ENCODE results near the gene INS.

The INS gene

GRCh38 chr11:2193099-2193887 lies 32.3 kb upstream of the INS start:
- H3K4me1 Mint-ChIP-seq, result peaks cover 3% of the 10 kb centered on the region
- no peak overlapping the region for H3K27ac Mint-ChIP-seq
- no peaks in the 10 kb centered on the region for H3K36me3 Mint-ChIP-seq (ENCODE audit: low read depth)
- DNase-seq, result no peak
- H3K9me3 Mint-ChIP-seq, result no peaks in the 10 kb centered on the region
- no peak for ATAC-seq
- H3K27me3 Mint-ChIP-seq, result peaks cover 19% of the 10 kb centered on the region
- H3K4me3 Mint-ChIP-seq, result no peak overlapping the region

GRCh38 chr11:2192435-2192834 lies 31.4 kb upstream of the INS start:
- Mint-ChIP-seq H3K36me3 (ENCODE audit: low read depth) (no peaks in the 10 kb centered on the region), H3K27me3 (peaks cover 19% of the 10 kb centered on the region), H3K4me1 (peaks cover 3% of the 10 kb centered on the region), H3K27ac (no peak overlapping the region), H3K9me3 (no peaks in the 10 kb centered on the region), H3K4me3 (no peak overlapping the region)
- ATAC-seq (no peak), DNase-seq (no peak)

GRCh38 chr11:2191883-2192282 lies 30.9 kb upstream of the INS start:
- H3K4me1 Mint-ChIP-seq, result peaks cover 1% of the 10 kb centered on the region
- H3K4me3 Mint-ChIP-seq, result no peak overlapping the region
- no peaks in the 10 kb centered on the region for H3K36me3 Mint-ChIP-seq (ENCODE audit: low read depth)
- no peak for DNase-seq
- H3K27me3 Mint-ChIP-seq, result peaks cover 16% of the 10 kb centered on the region
- no peaks in the 10 kb centered on the region for H3K9me3 Mint-ChIP-seq
- H3K27ac Mint-ChIP-seq, result no peak overlapping the region
- ATAC-seq, result no peak

- Mint-ChIP-seq H3K9me3 (no peaks in the 10 kb centered on the region), H3K4me3 (no peak overlapping the region), H3K27ac (no peak overlapping the region), H3K27me3 (peaks cover 7% of the 10 kb centered on the region), H3K36me3 (ENCODE audit: low read depth) (no peaks in the 10 kb centered on the region), H3K4me1 (no peaks in the 10 kb centered on the region)
- DNase-seq (no peak), ATAC-seq (no peak)
Observed at GRCh38 chr11:2190657-2191471, 29.9 kb upstream of the INS start.

GRCh38 chr11:2189938-2190656 lies 29.1 kb upstream of the INS start:
- Mint-ChIP-seq H3K36me3 (ENCODE audit: low read depth) (no peaks in the 10 kb centered on the region), H3K27ac (no peak overlapping the region)
- DNase-seq, result no peak

GRCh38 chr11:2188745-2189144 lies 27.7 kb upstream of the INS start:
- H3K9me3 Mint-ChIP-seq, result no peaks in the 10 kb centered on the region
- H3K4me3 Mint-ChIP-seq, result no peak overlapping the region
- ATAC-seq, result no peak

More at GRCh38 chr11:2189938-2190656, 29.1 kb upstream of the INS start:
- no peaks in the 10 kb centered on the region for H3K4me1 Mint-ChIP-seq
- H3K4me3 Mint-ChIP-seq, result no peak overlapping the region
- H3K27me3 Mint-ChIP-seq, result peaks cover 9% of the 10 kb centered on the region
- no peaks in the 10 kb centered on the region for H3K9me3 Mint-ChIP-seq
- ATAC-seq, result no peak

GRCh38 chr11:2187280-2187707 lies 26.3 kb upstream of the INS start:
- Mint-ChIP-seq H3K36me3 (ENCODE audit: low read depth) (no peaks in the 10 kb centered on the region), H3K4me3 (no peak overlapping the region), H3K9me3 (no peaks in the 10 kb centered on the region), H3K4me1 (no peaks in the 10 kb centered on the region), H3K27ac (no peak overlapping the region), H3K27me3 (peaks cover 14% of the 10 kb centered on the region)
- DNase-seq (no peak), ATAC-seq (no peak)

More at GRCh38 chr11:2188745-2189144, 27.7 kb upstream of the INS start:
- no peaks in the 10 kb centered on the region for H3K36me3 Mint-ChIP-seq (ENCODE audit: low read depth)
- DNase-seq, result no peak
- H3K4me1 Mint-ChIP-seq, result no peaks in the 10 kb centered on the region
- H3K27me3 Mint-ChIP-seq, result peaks cover 14% of the 10 kb centered on the region
- H3K27ac Mint-ChIP-seq, result no peak overlapping the region

GRCh38 chr11:2186669-2187279 lies 25.8 kb upstream of the INS start:
- H3K27me3 Mint-ChIP-seq, result peaks cover 14% of the 10 kb centered on the region
- DNase-seq (peak; percentile 57), ATAC-seq (peak; percentile 75)
- H3K4me3 Mint-ChIP-seq, result no peak overlapping the region
- no peaks in the 10 kb centered on the region for H3K36me3 Mint-ChIP-seq (ENCODE audit: low read depth)
- H3K4me1 Mint-ChIP-seq, result no peaks in the 10 kb centered on the region
- no peak overlapping the region for H3K27ac Mint-ChIP-seq
- H3K9me3 Mint-ChIP-seq, result no peaks in the 10 kb centered on the region

- DNase-seq (no peak), ATAC-seq (no peak)
- no peak overlapping the region for H3K4me3 Mint-ChIP-seq
- H3K36me3 Mint-ChIP-seq (ENCODE audit: low read depth), result no peaks in the 10 kb centered on the region
- H3K9me3 Mint-ChIP-seq, result no peaks in the 10 kb centered on the region
- no peaks in the 10 kb centered on the region for H3K4me1 Mint-ChIP-seq
- H3K27ac Mint-ChIP-seq, result no peak overlapping the region
- peaks cover 14% of the 10 kb centered on the region for H3K27me3 Mint-ChIP-seq
Observed at GRCh38 chr11:2185324-2186085, 24.5 kb upstream of the INS start.

GRCh38 chr11:2182692-2183474 lies 21.9 kb upstream of the INS start:
- H3K4me3 Mint-ChIP-seq, result no peak overlapping the region
- H3K27ac Mint-ChIP-seq, result no peak overlapping the region
- peaks cover 8% of the 10 kb centered on the region for H3K27me3 Mint-ChIP-seq
- H3K4me1 Mint-ChIP-seq, result no peaks in the 10 kb centered on the region
- DNase-seq, result no peak
- H3K36me3 Mint-ChIP-seq (ENCODE audit: low read depth), result no peaks in the 10 kb centered on the region
- no peaks in the 10 kb centered on the region for H3K9me3 Mint-ChIP-seq
- ATAC-seq, result no peak

- Mint-ChIP-seq H3K27ac (no peak overlapping the region), H3K9me3 (no peaks in the 10 kb centered on the region)
- no peak for ATAC-seq
Observed at GRCh38 chr11:2182075-2182474, 21.1 kb upstream of the INS start.

GRCh38 chr11:2180789-2181370 lies 19.9 kb upstream of the INS start:
- no peak for DNase-seq
- Mint-ChIP-seq H3K36me3 (ENCODE audit: low read depth) (no peaks in the 10 kb centered on the region), H3K4me1 (no peaks in the 10 kb centered on the region), H3K27ac (no peak overlapping the region), H3K27me3 (peaks cover 8% of the 10 kb centered on the region), H3K9me3 (no peaks in the 10 kb centered on the region), H3K4me3 (no peak overlapping the region)
- no peak for ATAC-seq

More at GRCh38 chr11:2182075-2182474, 21.1 kb upstream of the INS start:
- Mint-ChIP-seq H3K27me3 (peaks cover 8% of the 10 kb centered on the region), H3K36me3 (ENCODE audit: low read depth) (no peaks in the 10 kb centered on the region), H3K4me3 (no peak overlapping the region), H3K4me1 (no peaks in the 10 kb centered on the region)
- DNase-seq, result no peak

GRCh38 chr11:2180347-2180746 lies 19.3 kb upstream of the INS start:
- no peaks in the 10 kb centered on the region for H3K4me1 Mint-ChIP-seq
- H3K36me3 Mint-ChIP-seq (ENCODE audit: low read depth), result no peaks in the 10 kb centered on the region
- H3K4me3 Mint-ChIP-seq, result no peak overlapping the region
- ATAC-seq (no peak), DNase-seq (no peak)
- no peak overlapping the region for H3K27ac Mint-ChIP-seq
- H3K9me3 Mint-ChIP-seq, result no peaks in the 10 kb centered on the region
- peaks cover 8% of the 10 kb centered on the region for H3K27me3 Mint-ChIP-seq
